ENCODE data around the gene CALY.

The CALY gene

GRCh38 chr10:133306097-133306476 is 30.6 kb downstream of the CALY start:
- TF ChIP-seq, protein P1, sequence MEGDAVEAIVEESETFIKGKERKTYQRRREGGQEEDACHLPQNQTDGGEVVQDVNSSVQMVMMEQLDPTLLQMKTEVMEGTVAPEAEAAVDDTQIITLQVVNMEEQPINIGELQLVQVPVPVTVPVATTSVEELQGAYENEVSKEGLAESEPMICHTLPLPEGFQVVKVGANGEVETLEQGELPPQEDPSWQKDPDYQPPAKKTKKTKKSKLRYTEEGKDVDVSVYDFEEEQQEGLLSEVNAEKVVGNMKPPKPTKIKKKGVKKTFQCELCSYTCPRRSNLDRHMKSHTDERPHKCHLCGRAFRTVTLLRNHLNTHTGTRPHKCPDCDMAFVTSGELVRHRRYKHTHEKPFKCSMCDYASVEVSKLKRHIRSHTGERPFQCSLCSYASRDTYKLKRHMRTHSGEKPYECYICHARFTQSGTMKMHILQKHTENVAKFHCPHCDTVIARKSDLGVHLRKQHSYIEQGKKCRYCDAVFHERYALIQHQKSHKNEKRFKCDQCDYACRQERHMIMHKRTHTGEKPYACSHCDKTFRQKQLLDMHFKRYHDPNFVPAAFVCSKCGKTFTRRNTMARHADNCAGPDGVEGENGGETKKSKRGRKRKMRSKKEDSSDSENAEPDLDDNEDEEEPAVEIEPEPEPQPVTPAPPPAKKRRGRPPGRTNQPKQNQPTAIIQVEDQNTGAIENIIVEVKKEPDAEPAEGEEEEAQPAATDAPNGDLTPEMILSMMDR (IDR thresholded peaks at IDR 0.05; ENCODE audit: low read depth, low read length) = no peak
- no peak overlapping the region for H3K4me3 ChIP-seq (replicated peaks in 1 of 2; ENCODE audit: low read depth in 2 of 2, low read length in 2 of 2)
- no peak for DNase-seq (ENCODE audit: low read depth in 2 of 2)

GRCh38 chr10:133303206-133303605 is 33.5 kb downstream of the CALY start:
- no peak for DNase-seq (ENCODE audit: low read depth in 2 of 2)
- TF ChIP-seq, protein P1 (IDR thresholded peaks at IDR 0.05; ENCODE audit: low read depth, low read length) = no peak
- H3K4me3 ChIP-seq (replicated peaks in 1 of 2; ENCODE audit: low read depth in 2 of 2, low read length in 2 of 2) = no peak overlapping the region

DNA sequence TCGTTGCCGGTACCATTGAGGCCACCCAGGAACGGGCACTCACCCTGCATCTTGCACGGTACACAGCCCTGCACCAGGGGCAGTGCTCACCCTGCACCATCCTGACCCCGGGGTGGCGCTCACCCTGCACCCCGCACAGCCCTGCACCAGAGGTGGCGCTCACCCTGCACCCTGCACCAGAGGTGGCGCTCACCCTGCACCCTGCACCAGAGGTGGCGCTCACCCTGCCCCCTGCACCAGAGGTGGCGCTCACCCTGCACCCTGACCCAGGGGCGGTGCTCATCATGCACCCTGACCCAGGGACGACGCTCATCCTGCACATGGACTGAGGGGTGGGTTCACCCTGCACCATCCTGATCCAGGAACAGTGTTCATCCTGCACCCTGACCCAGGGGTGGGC is 34.5 kb downstream of the CALY start:
- TF ChIP-seq, protein P1 (IDR thresholded peaks at IDR 0.05; ENCODE audit: low read depth, low read length) = no peak
- no peak overlapping the region for H3K4me3 ChIP-seq (replicated peaks in 1 of 2; ENCODE audit: low read depth in 2 of 2, low read length in 2 of 2)
- DNase-seq (ENCODE audit: low read depth in 2 of 2) = no peak

- TF ChIP-seq, protein P1 (IDR thresholded peaks at IDR 0.05; ENCODE audit: low read depth, low read length) = no peak
- H3K4me3 ChIP-seq (replicated peaks in 1 of 2; ENCODE audit: low read depth in 2 of 2, low read length in 2 of 2) = no peak overlapping the region
- DNase-seq (ENCODE audit: low read depth in 2 of 2) = no peak
Measured at GRCh38 chr10:133299738-133300137, 37.0 kb downstream of the CALY start.

GRCh38 chr10:133299224-133299623 is 37.5 kb downstream of the CALY start:
- DNase-seq (ENCODE audit: low read depth in 2 of 2) = no peak
- no peak overlapping the region for H3K4me3 ChIP-seq (replicated peaks in 1 of 2; ENCODE audit: low read depth in 2 of 2, low read length in 2 of 2)
- TF ChIP-seq, protein P1 (IDR thresholded peaks at IDR 0.05; ENCODE audit: low read depth, low read length) = no peak

DNA sequence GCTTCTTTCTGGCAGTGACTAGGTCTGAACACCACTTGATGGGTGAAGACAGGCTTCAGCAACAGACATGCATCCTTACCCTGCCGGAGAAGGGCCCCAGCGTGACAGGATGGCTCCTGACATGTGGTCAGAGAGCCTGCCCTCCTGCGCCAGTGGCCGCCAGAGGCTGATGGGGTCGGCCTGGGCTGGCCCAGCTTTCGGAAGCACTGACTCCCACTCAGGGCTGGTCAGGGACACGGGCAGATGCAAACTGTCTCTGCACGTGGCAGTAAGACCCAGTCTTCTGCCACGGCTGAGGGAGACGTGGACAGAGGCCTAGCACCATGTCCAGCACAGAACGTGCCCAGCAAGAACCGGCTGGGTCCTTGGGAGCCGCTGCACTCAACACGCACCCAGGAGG is 38.2 kb downstream of the CALY start:
- DNase-seq (ENCODE audit: low read depth in 2 of 2) = no peak
- TF ChIP-seq, protein P1 (IDR thresholded peaks at IDR 0.05; ENCODE audit: low read depth, low read length) = no peak
- H3K4me3 ChIP-seq (replicated peaks in 1 of 2; ENCODE audit: low read depth in 2 of 2, low read length in 2 of 2) = no peak overlapping the region

GRCh38 chr10:133297504-133297903 is 39.2 kb downstream of the CALY start:
- TF ChIP-seq, protein P1 (IDR thresholded peaks at IDR 0.05; ENCODE audit: low read depth, low read length) = no peak
- DNase-seq (ENCODE audit: low read depth in 2 of 2) = no peak
- no peak overlapping the region for H3K4me3 ChIP-seq (replicated peaks in 1 of 2; ENCODE audit: low read depth in 2 of 2, low read length in 2 of 2)

Data from cardiac fibroblast (primary cell).